ENCODE data around the gene SORBS2. TPM values are rescaled to one million over a fixed set of nuclear protein-coding genes. Genes with fewer than 3 reads are reported as not detected.

Gene SORBS2
- total RNA-seq, 1 donor from 2014 or later = 33.6 TPM

DNA sequence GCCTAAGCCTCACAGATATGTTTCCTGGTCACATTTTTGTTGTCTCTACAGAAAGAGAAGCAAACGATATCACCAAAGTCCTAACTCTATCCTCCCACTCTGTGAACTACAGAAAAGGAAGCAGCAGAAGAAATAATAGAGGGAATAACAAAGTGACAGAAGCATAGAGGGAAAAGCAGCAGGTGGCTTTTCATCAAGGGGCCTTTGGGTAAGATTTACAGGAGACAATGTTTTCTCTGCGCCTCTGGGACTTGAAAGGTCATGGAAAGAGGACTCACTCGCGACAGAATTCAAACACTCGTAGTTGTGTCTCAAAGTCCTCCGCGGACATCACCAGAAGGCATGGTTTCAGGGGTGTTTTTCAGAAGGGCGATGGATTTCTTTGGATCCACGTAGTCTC, 66.1 kb downstream of the SORBS2 start:
- Mint-ChIP-seq H3K27ac (ENCODE audit: unreplicated experiment) (no peak overlapping the region), H3K36me3 (ENCODE audit: unreplicated experiment) (peaks cover 3% of the 10 kb centered on the region), H3K9me3 (ENCODE audit: unreplicated experiment) (no peaks in the 10 kb centered on the region), H3K4me1 (ENCODE audit: unreplicated experiment) (peaks cover 17% of the 10 kb centered on the region), H3K27me3 (ENCODE audit: unreplicated experiment) (no peaks in the 10 kb centered on the region), H3K4me3 (ENCODE audit: unreplicated experiment) (no peak overlapping the region)
- TF ChIP-seq, protein P1, sequence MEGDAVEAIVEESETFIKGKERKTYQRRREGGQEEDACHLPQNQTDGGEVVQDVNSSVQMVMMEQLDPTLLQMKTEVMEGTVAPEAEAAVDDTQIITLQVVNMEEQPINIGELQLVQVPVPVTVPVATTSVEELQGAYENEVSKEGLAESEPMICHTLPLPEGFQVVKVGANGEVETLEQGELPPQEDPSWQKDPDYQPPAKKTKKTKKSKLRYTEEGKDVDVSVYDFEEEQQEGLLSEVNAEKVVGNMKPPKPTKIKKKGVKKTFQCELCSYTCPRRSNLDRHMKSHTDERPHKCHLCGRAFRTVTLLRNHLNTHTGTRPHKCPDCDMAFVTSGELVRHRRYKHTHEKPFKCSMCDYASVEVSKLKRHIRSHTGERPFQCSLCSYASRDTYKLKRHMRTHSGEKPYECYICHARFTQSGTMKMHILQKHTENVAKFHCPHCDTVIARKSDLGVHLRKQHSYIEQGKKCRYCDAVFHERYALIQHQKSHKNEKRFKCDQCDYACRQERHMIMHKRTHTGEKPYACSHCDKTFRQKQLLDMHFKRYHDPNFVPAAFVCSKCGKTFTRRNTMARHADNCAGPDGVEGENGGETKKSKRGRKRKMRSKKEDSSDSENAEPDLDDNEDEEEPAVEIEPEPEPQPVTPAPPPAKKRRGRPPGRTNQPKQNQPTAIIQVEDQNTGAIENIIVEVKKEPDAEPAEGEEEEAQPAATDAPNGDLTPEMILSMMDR (IDR thresholded peaks at IDR 0.05) = no peak
- no peak for DNase-seq (ENCODE audit: extremely low spot score, unreplicated experiment)

DNA sequence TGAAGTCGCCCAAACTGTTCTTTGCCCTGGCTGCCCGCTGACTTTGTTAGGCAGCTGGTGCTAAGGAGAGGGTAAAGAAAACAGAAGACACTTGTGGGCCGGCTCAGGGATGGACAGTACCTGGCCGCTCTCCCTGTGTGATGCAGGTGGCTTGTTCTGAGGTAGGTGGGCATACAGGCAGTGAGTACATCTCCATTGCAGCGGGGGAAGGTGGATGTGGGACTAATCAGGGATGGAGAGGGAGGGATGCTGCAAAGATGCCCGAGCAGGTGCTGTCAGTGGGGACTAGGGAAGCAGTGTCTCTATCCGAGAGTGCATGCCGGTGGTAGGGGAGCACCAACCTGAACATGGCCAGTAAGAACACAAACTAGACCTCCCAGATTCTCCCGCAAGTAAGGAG, 67.0 kb downstream of the SORBS2 start:
- Mint-ChIP-seq H3K9me3 (ENCODE audit: unreplicated experiment) (no peaks in the 10 kb centered on the region), H3K27ac (ENCODE audit: unreplicated experiment) (no peak overlapping the region), H3K4me3 (ENCODE audit: unreplicated experiment) (no peak overlapping the region), H3K27me3 (ENCODE audit: unreplicated experiment) (no peaks in the 10 kb centered on the region), H3K36me3 (ENCODE audit: unreplicated experiment) (peaks cover 3% of the 10 kb centered on the region), H3K4me1 (ENCODE audit: unreplicated experiment) (peaks cover 17% of the 10 kb centered on the region)
- TF ChIP-seq, protein P1 (IDR thresholded peaks at IDR 0.05) = no peak
- DNase-seq (ENCODE audit: extremely low spot score, unreplicated experiment) = no peak

DNA sequence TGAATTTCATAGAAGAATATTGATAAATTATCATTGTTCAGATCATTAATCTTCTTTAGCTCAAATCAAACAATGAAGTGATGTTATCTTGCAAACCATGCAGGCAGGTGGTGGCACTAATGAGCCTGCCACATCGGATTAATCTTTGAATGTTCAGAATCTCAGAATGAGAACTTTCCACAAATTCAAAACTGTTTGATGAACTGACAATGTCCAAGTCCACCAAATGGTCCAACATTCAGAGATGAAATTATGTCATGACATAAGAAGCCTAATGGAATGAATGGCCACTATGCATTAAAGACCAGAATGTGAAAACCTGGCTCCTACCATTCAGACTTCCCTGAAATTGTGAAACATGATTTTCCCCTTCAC, 67.5 kb downstream of the SORBS2 start:
- DNase-seq (ENCODE audit: extremely low spot score, unreplicated experiment) = no peak
- Mint-ChIP-seq H3K4me1 (ENCODE audit: unreplicated experiment) (peaks cover 22% of the 10 kb centered on the region), H3K9me3 (ENCODE audit: unreplicated experiment) (no peaks in the 10 kb centered on the region), H3K4me3 (ENCODE audit: unreplicated experiment) (no peak overlapping the region), H3K36me3 (ENCODE audit: unreplicated experiment) (peaks cover 3% of the 10 kb centered on the region), H3K27me3 (ENCODE audit: unreplicated experiment) (no peaks in the 10 kb centered on the region), H3K27ac (ENCODE audit: unreplicated experiment) (no peak overlapping the region)
- TF ChIP-seq, protein P1 (IDR thresholded peaks at IDR 0.05) = no peak

DNA sequence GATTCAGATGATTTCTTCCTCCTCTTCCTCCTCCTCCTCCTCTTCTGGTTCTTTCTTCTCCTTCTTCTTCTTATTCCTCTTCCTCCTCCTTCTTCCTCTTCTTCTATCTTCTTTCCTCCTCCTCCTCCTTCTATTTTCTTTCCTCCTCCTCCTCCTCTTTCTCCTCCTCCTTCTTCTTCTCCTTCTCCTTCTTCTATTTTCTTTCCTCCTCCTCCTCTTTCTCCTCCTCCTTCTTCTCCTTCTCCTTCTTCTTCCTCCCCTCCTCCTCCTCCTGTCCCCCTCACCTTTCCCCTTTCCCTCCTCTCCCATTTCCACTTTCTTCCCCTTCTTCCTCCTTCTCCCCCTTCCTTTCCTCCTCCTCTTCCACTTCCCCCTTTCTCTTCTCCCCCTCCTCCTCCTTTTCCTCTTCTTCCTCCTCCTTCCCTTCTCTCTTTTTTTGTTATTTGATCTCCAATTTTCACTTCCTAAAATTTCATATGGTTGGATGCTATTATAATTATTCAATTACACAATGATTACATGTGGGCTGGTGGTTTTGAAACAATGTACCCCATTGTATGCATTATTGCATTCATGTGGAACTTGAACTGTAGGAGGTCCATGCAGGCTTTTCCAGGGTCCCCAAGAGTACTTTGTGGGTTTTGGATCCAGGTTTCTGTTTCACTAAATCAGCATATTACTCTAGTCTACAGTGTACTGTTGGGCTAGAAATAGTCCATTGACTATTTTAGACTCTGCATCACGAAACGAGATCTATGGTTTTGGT, 68.1 kb downstream of the SORBS2 start:
- TF ChIP-seq, protein P1 (IDR thresholded peaks at IDR 0.05) = no peak
- DNase-seq (ENCODE audit: extremely low spot score, unreplicated experiment) = no peak
- Mint-ChIP-seq H3K27ac (ENCODE audit: unreplicated experiment) (no peak overlapping the region), H3K4me3 (ENCODE audit: unreplicated experiment) (no peak overlapping the region), H3K27me3 (ENCODE audit: unreplicated experiment) (no peaks in the 10 kb centered on the region), H3K9me3 (ENCODE audit: unreplicated experiment) (no peaks in the 10 kb centered on the region), H3K36me3 (ENCODE audit: unreplicated experiment) (peaks cover 3% of the 10 kb centered on the region), H3K4me1 (ENCODE audit: unreplicated experiment) (peaks cover 25% of the 10 kb centered on the region)

DNA sequence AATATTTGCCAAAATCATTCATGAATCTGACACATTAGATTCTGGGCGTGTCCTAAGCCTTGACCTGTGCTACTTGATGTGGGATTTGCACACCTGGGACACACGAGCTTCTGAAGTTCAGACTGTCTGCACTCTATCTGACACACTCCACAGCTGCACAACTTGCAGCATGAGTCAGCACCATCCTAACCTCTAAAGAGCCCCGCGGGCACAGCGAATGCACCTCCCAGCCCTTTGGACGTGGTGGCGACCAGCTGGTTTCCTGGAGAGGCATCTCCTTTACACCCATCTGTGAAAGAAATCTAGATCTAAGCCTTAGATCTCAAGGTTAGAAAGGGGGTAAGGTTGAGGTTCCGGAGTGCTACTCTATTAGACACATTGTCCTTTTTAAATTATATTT, 69.2 kb downstream of the SORBS2 start:
- TF ChIP-seq, protein P1 (IDR thresholded peaks at IDR 0.05) = no peak
- DNase-seq (ENCODE audit: extremely low spot score, unreplicated experiment) = no peak
- Mint-ChIP-seq H3K27ac (ENCODE audit: unreplicated experiment) (no peak overlapping the region), H3K4me3 (ENCODE audit: unreplicated experiment) (no peak overlapping the region), H3K4me1 (ENCODE audit: unreplicated experiment) (peaks cover 36% of the 10 kb centered on the region), H3K9me3 (ENCODE audit: unreplicated experiment) (no peaks in the 10 kb centered on the region), H3K27me3 (ENCODE audit: unreplicated experiment) (no peaks in the 10 kb centered on the region), H3K36me3 (ENCODE audit: unreplicated experiment) (peaks cover 3% of the 10 kb centered on the region)

All from osteocyte (in vitro differentiated cells).